Nephron (organoid): ENCODE measurements around the gene TBCD.

Source experiments
- H3K27ac Mint-ChIP-seq, 3 experiments: 2 replicates each; pipeline ENCODE4 v1.8.0; 2020; ENCODE audit warnings: mixed read lengths in 3 of 3, mild to moderate bottlenecking in 2 of 3, moderate library complexity in 1 of 3
- H3K27me3 Mint-ChIP-seq: 2 replicates; pipeline ENCODE4 v1.8.0; 2021; ENCODE audit warnings: low read depth, mild to moderate bottlenecking, moderate library complexity, mixed read lengths
- H3K36me3 Mint-ChIP-seq: 2 replicates; pipeline ENCODE4 v1.8.0; 2020; ENCODE audit warnings: low read depth, mixed read lengths
- H3K4me1 Mint-ChIP-seq: 2 replicates; pipeline ENCODE4 v1.8.0; 2020; ENCODE audit warnings: mixed read lengths
- H3K4me3 Mint-ChIP-seq, 3 experiments: 2 replicates each; pipeline ENCODE4 v1.8.0; 2020; ENCODE audit warnings: mild to moderate bottlenecking in 3 of 3, mixed read lengths in 3 of 3, moderate library complexity in 2 of 3
- H3K9me3 Mint-ChIP-seq: 2 replicates; pipeline ENCODE4 v1.8.0; 2020; ENCODE audit warnings: mixed read lengths
- TF ChIP-seq, protein P1 (sequence below), 3 experiments: fragments of 200-600 bp; sonication (generic); IDR thresholded peaks; one replicate each; pipeline ENCODE4 v1.5.0; 2021; ENCODE audit warnings: antibody characterized with exemption in 3 of 3; ENCODE audit not compliant: unreplicated experiment in 3 of 3

The TBCD gene

DNA sequence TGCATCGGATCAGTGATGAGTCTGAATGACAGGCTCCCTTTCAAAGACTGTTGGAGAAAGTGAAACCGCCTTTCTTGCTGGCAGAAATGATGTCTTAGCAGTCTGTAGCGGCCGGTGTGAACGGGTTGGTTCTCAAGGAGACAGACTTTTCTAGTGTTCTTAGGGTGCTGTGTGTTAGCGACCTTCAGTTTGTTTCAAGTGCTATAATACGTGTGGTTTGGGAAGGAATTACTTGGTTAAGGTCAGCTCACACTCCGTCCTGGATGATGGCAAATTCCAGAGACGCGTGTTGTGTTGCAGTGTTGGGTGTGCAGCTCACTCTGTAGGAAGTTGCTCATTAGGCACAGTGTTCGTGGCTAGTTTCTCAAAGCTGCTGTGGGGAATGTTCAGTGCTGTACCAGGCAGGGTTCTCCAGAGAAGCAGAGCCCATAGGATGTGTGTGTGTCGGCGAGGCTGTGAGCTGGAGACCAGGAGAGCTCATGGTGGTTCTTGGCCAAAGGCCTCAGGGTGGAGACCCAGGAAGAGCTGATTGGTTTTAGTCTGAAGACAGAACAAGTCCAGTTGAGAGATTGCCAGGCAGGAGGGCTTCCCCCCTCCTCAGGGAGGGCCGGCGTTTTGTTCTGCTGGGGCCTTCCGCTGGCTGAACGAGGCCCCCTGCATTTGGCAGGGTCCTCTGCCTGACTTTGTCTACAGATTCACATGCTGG lies 50.4 kb downstream of the TBCD start:
- peak overlapping the region in 2 of 3 experiments; percentile 81 to 89 for H3K27ac Mint-ChIP-seq
- peaks cover 44% of the 10 kb centered on the region for H3K4me1 Mint-ChIP-seq
- H3K27me3 Mint-ChIP-seq: no peaks in the 10 kb centered on the region
- H3K4me3 Mint-ChIP-seq: peak overlapping the region in 1 of 3 experiments; percentile 25
- H3K9me3 Mint-ChIP-seq: peaks cover 15% of the 10 kb centered on the region
- TF ChIP-seq, protein P1, sequence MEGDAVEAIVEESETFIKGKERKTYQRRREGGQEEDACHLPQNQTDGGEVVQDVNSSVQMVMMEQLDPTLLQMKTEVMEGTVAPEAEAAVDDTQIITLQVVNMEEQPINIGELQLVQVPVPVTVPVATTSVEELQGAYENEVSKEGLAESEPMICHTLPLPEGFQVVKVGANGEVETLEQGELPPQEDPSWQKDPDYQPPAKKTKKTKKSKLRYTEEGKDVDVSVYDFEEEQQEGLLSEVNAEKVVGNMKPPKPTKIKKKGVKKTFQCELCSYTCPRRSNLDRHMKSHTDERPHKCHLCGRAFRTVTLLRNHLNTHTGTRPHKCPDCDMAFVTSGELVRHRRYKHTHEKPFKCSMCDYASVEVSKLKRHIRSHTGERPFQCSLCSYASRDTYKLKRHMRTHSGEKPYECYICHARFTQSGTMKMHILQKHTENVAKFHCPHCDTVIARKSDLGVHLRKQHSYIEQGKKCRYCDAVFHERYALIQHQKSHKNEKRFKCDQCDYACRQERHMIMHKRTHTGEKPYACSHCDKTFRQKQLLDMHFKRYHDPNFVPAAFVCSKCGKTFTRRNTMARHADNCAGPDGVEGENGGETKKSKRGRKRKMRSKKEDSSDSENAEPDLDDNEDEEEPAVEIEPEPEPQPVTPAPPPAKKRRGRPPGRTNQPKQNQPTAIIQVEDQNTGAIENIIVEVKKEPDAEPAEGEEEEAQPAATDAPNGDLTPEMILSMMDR (IDR thresholded peaks at IDR 0.05; ENCODE audit: unreplicated experiment in 3 of 3): no peak
- H3K36me3 Mint-ChIP-seq: peaks cover 49% of the 10 kb centered on the region

DNA sequence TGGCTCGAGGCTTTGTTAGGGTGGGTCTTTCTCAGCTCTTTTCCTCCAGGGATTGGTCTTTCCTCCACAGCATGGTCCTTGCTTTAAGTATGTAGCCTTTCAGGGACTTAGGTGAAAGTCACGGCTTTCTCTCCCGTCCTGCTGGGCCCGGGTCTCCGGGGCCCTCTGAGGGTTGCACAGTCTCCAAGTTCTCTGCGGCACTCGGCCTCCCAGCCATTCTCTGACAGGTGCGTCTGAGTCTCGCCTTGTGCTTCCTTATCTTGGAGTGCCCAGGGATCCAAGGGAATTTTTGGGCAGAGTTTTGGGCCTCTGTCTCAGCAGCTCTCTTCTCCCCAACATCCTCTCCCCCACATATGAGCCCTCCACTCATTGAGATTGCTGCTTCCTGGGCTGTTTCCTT lies 51.3 kb downstream of the TBCD start:
- Mint-ChIP-seq H3K36me3 (peaks cover 47% of the 10 kb centered on the region), H3K27me3 (no peaks in the 10 kb centered on the region), H3K4me1 (peaks cover 45% of the 10 kb centered on the region), H3K27ac (peak overlapping the region in 1 of 3 experiments; percentile 89), H3K4me3 (no peak overlapping the region), H3K9me3 (peaks cover 15% of the 10 kb centered on the region)
- TF ChIP-seq, protein P1 (IDR thresholded peaks at IDR 0.05; ENCODE audit: unreplicated experiment in 3 of 3): no peak

DNA sequence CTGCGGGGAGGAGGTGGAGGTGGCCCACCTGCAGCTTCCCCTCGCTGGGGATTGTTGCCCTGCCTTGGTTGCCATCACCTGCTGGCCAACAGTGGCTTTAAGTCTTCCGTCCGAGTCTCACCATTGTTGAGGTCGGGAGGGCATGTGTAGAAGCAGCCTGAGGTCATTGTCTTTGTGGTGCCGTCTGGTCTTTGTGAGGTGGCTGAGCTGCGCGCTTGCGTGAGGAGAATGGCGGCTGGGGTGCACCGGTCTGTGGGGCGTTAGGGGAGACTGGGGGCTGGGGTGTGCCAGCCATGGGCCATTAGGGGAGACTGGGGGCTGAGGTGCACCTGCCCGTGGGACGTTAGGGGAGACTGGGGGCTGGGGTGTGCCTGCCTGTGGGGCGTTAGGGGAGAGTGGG lies 51.7 kb downstream of the TBCD start:
- TF ChIP-seq, protein P1 (IDR thresholded peaks at IDR 0.05; ENCODE audit: unreplicated experiment in 3 of 3): no peak
- Mint-ChIP-seq H3K4me3 (no peak overlapping the region), H3K27ac (no peak overlapping the region)

DNA sequence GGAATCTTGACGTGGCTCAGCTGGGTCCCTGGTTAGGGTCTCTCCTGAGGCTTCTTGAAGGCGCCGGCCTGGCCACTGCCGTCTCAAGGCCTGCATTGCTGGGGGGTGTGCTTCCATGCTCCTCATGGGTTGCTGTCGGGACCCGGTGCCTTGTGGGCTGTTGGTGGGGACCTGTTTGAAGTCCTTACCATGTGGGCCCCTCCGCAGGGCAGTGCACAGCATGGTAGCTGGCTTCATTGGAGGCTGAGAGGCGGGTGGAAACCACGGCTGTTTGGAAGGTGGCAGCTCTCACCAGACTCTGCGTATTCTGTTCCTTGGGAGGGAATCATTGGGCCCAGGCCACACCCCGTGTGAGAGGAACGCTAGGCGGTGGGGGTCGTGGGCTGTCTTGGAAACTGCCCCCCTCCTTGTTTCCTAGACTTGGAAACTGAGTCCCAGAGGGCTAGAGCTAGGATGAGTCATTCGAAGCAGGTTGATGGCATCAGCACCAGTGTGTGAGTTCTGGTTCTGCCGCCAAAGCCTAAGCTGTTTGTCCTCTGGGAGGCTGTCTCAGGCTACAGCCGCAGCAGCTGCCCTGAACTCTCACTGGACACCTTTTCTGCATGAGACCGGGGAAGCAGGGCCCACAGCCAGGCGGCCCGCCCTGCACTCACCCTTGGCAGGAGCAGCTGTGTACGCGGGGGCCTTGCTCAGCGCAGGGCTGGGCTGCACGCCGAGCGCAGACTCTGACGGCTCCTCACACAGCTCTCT lies 52.8 kb downstream of the TBCD start:
- H3K9me3 Mint-ChIP-seq: peaks cover 15% of the 10 kb centered on the region
- no peak overlapping the region for H3K4me3 Mint-ChIP-seq
- peaks cover 44% of the 10 kb centered on the region for H3K36me3 Mint-ChIP-seq
- TF ChIP-seq, protein P1 (IDR thresholded peaks at IDR 0.05; ENCODE audit: unreplicated experiment in 3 of 3): no peak
- H3K27ac Mint-ChIP-seq: peak overlapping the region in 1 of 3 experiments; percentile 47
- peaks cover 48% of the 10 kb centered on the region for H3K4me1 Mint-ChIP-seq
- no peaks in the 10 kb centered on the region for H3K27me3 Mint-ChIP-seq

More for the DNA sequence above, 51.7 kb downstream of the TBCD start:
- peaks cover 45% of the 10 kb centered on the region for H3K4me1 Mint-ChIP-seq
- H3K9me3 Mint-ChIP-seq: peaks cover 15% of the 10 kb centered on the region
- peaks cover 47% of the 10 kb centered on the region for H3K36me3 Mint-ChIP-seq
- no peaks in the 10 kb centered on the region for H3K27me3 Mint-ChIP-seq

DNA sequence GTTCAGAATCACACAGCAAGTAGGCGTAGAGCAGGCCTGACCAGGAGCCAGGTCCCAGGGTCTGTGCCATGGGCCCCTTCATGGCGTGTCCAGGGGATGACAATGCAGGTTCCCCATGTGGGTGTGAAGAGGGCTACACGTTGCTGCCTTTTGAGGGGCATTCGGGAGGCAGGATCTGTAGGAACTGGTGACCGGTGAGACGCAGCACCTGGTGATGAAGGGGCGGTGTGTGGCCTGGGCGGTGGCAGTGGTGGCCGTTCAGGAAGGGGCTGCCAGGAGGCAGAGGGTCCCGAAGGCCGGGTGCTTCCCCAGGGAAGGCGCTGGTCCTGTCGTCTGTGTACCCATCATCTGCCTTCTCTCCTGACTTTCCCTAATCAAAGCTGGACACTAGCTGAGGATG lies 53.4 kb downstream of the TBCD start:
- H3K27ac Mint-ChIP-seq: peak overlapping the region in 1 of 3 experiments; percentile 47
- TF ChIP-seq, protein P1 (IDR thresholded peaks at IDR 0.05; ENCODE audit: unreplicated experiment in 3 of 3): no peak
- H3K36me3 Mint-ChIP-seq: peaks cover 41% of the 10 kb centered on the region
- no peaks in the 10 kb centered on the region for H3K27me3 Mint-ChIP-seq
- H3K4me3 Mint-ChIP-seq: no peak overlapping the region
- H3K9me3 Mint-ChIP-seq: peaks cover 15% of the 10 kb centered on the region
- H3K4me1 Mint-ChIP-seq: peaks cover 52% of the 10 kb centered on the region
